K562 (cell line): Measurements from ENCODE around the gene SIRT2. TPM values are rescaled to one million over a fixed set of nuclear protein-coding genes. Genes with fewer than 3 reads are reported as not detected.

Experiments
- ATF2 ChIP-seq: sonication (generic); formaldehyde crosslinking; IDR thresholded peaks from 2 replicates; pipeline ENCODE4 v1.8.1; 2022; ENCODE audit warnings: missing genetic modification reagents
- BDP1 ChIP-seq: IDR thresholded peaks from 3 replicates; pipeline ENCODE4 v1.6.1; 2011; ENCODE audit not compliant: insufficient read length, insufficient read depth
- CLOCK ChIP-seq: fragments of 250-450 bp; sonication (Bioruptor Pico); IDR thresholded peaks from 2 replicates; pipeline ENCODE4 v1.4.0; 2020; ENCODE audit warnings: mild to moderate bottlenecking, moderate library complexity, borderline replicate concordance
- FOXJ2 ChIP-seq: fragments of 200-800 bp; sonication (Bioruptor generic); IDR thresholded peaks from 2 replicates; pipeline ENCODE4 v1.6.1; 2016; ENCODE audit warnings: missing genetic modification characterization, missing compliant biosample characterization
- FOXK1 ChIP-seq: sonication (generic); formaldehyde crosslinking; IDR thresholded peaks from 2 replicates; pipeline ENCODE4 v1.8.0; 2022; ENCODE audit warnings: missing genetic modification reagents, mild to moderate bottlenecking, borderline replicate concordance
- JUND ChIP-seq, 2 experiments: IDR thresholded peaks; 2 replicates in 1 of 2; 3 replicates in 1 of 2; pipeline ENCODE4 v1.6.1; 2011; ENCODE audit warnings: borderline replicate concordance in 2 of 2, low read depth in 2 of 2, low read length in 2 of 2, improper control_type of control experiment in 1 of 2, missing biosample characterization in 1 of 2, missing genetic modification characterization in 1 of 2, missing genetic modification reagents in 1 of 2
- KAT7 ChIP-seq: sonication (generic); formaldehyde crosslinking; IDR thresholded peaks from 2 replicates; pipeline ENCODE4 v1.8.0; 2022; ENCODE audit warnings: missing genetic modification reagents, mild to moderate bottlenecking, borderline replicate concordance
- NBN ChIP-seq: fragments of 450-650 bp; IDR thresholded peaks from 2 replicates; pipeline ENCODE4 v1.6.1; 2016; ENCODE audit warnings: low read depth, mild to moderate bottlenecking
- NFE2 ChIP-seq: IDR thresholded peaks from 2 replicates; pipeline ENCODE4 v1.6.1; 2014; ENCODE audit warnings: antibody characterized with exemption, low read depth
- NR2C2 ChIP-seq, 2 experiments: fragments of 200-800 bp in 1 of 2; sonication (Bioruptor generic) in 1 of 2; sonication (generic) in 1 of 2; formaldehyde crosslinking in 1 of 2; IDR thresholded peaks; 2 replicates each; pipeline versions ENCODE4 v1.6.1 to v1.8.0; 2016 to 2022; ENCODE audit warnings: mild to moderate bottlenecking in 1 of 2, missing compliant biosample characterization in 1 of 2, missing genetic modification characterization in 1 of 2, missing genetic modification reagents in 1 of 2
- PREB ChIP-seq: sonication (generic); formaldehyde crosslinking; IDR thresholded peaks from 2 replicates; pipeline ENCODE4 v1.8.1; 2023; ENCODE audit warnings: mild to moderate bottlenecking, missing genetic modification reagents
- SMARCC2 ChIP-seq: fragments of 450-650 bp; IDR thresholded peaks from 2 replicates; pipeline ENCODE4 v1.6.1; 2017; ENCODE audit warnings: antibody characterized with exemption, moderate library complexity, mild to moderate bottlenecking, low read depth
- SP1 ChIP-seq: sonication (generic); formaldehyde crosslinking; IDR thresholded peaks from 2 replicates; pipeline ENCODE4 v1.8.1; 2022; ENCODE audit warnings: mild to moderate bottlenecking, missing genetic modification reagents
- STAT5B ChIP-seq: fragments of 250-450 bp; sonication (Bioruptor Pico); IDR thresholded peaks from 2 replicates; pipeline ENCODE4 v1.8.0; 2021; ENCODE audit warnings: mild to moderate bottlenecking, inconsistent platforms
- ZEB2 ChIP-seq: fragments of 450-650 bp; IDR thresholded peaks from 2 replicates; pipeline ENCODE4 v1.6.1; 2016
- ZNF696 ChIP-seq: fragments of 250-450 bp; sonication (Bioruptor Pico); conservative IDR thresholded peaks from 2 replicates; pipeline ENCODE4 v1.4.0; 2020; ENCODE audit warnings: mild to moderate bottlenecking, moderate library complexity
- polyA plus RNA-seq, 8 experiments: library from polyadenylated mRNA; depleted of rRNA in 4 of 8; stranded (reverse) in 5 of 8; unstranded in 3 of 8; fragments of >200 nt; fragmentation: Nextera tagmentation in 2 of 8; fragmentation: Illumina TruSeq in 1 of 8; extraction: Ambion mirVana in 2 of 8; extraction: Trizol in 1 of 8; gene quantifications; 2 replicates each; pipeline versions ENCODE4 v1.2.1 to v1.2.3, GENCODE V29; 2011 to 2014; ENCODE audit warnings: inconsistent platforms in 1 of 8, missing spikeins in 1 of 8
- total RNA-seq, 7 experiments: library from RNA; depleted of rRNA in 6 of 7; stranded (reverse); fragments of >200 nt in 6 of 7; fragmentation: Illumina TruSeq in 2 of 7; extraction: Trizol in 2 of 7; gene quantifications; 2 replicates each; pipeline versions ENCODE4 v1.2.1 to v1.2.3, GENCODE V29; 2011 to 2021; ENCODE audit warnings: low replicate concordance in 1 of 7
- TF ChIP-seq, protein P1 (sequence below): sonication (generic); formaldehyde crosslinking; IDR thresholded peaks from 2 replicates; pipeline ENCODE4 v1.8.0; 2023; ENCODE audit warnings: mild to moderate bottlenecking, missing genetic modification reagents

The SIRT2 gene
- total and polyA plus RNA-seq, 9 of the 15 experiments (the other 6 are each of a cell fraction or from before 2014, with no cell fraction given), result 2.3 to 35.2 (median 22.9) TPM

- TF ChIP-seq, protein P1, sequence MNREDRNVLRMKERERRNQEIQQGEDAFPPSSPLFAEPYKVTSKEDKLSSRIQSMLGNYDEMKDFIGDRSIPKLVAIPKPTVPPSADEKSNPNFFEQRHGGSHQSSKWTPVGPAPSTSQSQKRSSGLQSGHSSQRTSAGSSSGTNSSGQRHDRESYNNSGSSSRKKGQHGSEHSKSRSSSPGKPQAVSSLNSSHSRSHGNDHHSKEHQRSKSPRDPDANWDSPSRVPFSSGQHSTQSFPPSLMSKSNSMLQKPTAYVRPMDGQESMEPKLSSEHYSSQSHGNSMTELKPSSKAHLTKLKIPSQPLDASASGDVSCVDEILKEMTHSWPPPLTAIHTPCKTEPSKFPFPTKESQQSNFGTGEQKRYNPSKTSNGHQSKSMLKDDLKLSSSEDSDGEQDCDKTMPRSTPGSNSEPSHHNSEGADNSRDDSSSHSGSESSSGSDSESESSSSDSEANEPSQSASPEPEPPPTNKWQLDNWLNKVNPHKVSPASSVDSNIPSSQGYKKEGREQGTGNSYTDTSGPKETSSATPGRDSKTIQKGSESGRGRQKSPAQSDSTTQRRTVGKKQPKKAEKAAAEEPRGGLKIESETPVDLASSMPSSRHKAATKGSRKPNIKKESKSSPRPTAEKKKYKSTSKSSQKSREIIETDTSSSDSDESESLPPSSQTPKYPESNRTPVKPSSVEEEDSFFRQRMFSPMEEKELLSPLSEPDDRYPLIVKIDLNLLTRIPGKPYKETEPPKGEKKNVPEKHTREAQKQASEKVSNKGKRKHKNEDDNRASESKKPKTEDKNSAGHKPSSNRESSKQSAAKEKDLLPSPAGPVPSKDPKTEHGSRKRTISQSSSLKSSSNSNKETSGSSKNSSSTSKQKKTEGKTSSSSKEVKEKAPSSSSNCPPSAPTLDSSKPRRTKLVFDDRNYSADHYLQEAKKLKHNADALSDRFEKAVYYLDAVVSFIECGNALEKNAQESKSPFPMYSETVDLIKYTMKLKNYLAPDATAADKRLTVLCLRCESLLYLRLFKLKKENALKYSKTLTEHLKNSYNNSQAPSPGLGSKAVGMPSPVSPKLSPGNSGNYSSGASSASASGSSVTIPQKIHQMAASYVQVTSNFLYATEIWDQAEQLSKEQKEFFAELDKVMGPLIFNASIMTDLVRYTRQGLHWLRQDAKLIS (CRISPR knock-in tag), result no peak
- TF ChIP-seq NBN (no peak), FOXJ2 (no peak), SMARCC2 (peak; percentile 44; the same call in 1 of the 2 replicates), CLOCK (no peak), NR2C2 (CRISPR knock-in tag; IDR thresholded peaks at IDR 0.05) (no peak), NR2C2 (tag; IDR thresholded peaks at IDR 0.05) (no peak), ZEB2 (no peak), ATF2 (CRISPR knock-in tag) (no peak), JUND (IDR thresholded peaks at IDR 0.05; ENCODE audit: borderline replicate concordance, low read depth, low read length) (no peak), JUND (tag; IDR thresholded peaks at IDR 0.05; ENCODE audit: borderline replicate concordance, low read depth, low read length) (no peak), STAT5B (CRISPR knock-in tag) (no peak), NFE2 (no peak), ZNF696 (no peak), PREB (CRISPR knock-in tag) (no peak), BDP1 (no peak), KAT7 (CRISPR knock-in tag) (no peak), SP1 (CRISPR knock-in tag) (no peak), FOXK1 (CRISPR knock-in tag) (no peak)
These were observed 50.9 kb downstream of the SIRT2 start (continued) for GRCh38 chr19:38848299-38849146.
